ENCODE data around the gene RNF2. TPM values are rescaled to one million over a fixed set of nuclear protein-coding genes. Genes with fewer than 3 reads are reported as not detected.
A peak's percentile ranks its signal among the peaks of the same experiment; 100 is the strongest.

Gene RNF2
- polyA plus RNA-seq, 1 experiment = 49.4 TPM

GRCh38 chr1:185040408-185040735 lies 5.0 kb upstream of the RNF2 start:
- TF ChIP-seq CTCF (IDR thresholded peaks at IDR 0.05; ENCODE audit: low read depth, low read length) = no peak
- DNase-seq (ENCODE audit: low read depth, low spot score) = no peak
- Histone ChIP-seq H3K27me3 (ENCODE audit: control insufficient read depth, insufficient read depth, low read length) (no peaks in the 10 kb centered on the region), H3K27ac (ENCODE audit: low read depth, low read length) (no peak overlapping the region), H3K4me3 (ENCODE audit: low read depth, low read length) (no peak overlapping the region), H3K9me3 (ENCODE audit: control insufficient read depth, insufficient read depth, low read length) (no peaks in the 10 kb centered on the region; the same call in 1 of the 2 replicates)
- POLR2A ChIA-PET = interaction anchor here (0.6 kb wide), 1 partner anchor 173 kb away, joined by 4 read pairs; no protein-coding TSS in a partner anchor
- CTCF ChIA-PET = no interaction called here

- no peak overlapping the region for H3K4me3 ChIP-seq (ENCODE audit: low read depth, low read length)
- ChIA-PET POLR2A (no interaction called here), CTCF (interaction anchor here (0.8 kb wide), 1 partner anchor 128 kb away, joined by 3 read pairs; no protein-coding TSS in a partner anchor)
- no peaks in the 10 kb centered on the region; the same call in 1 of the 2 replicates for H3K9me3 ChIP-seq (ENCODE audit: control insufficient read depth, insufficient read depth, low read length)
- no peak overlapping the region for H3K27ac ChIP-seq (ENCODE audit: low read depth, low read length)
- no peak for TF ChIP-seq CTCF (IDR thresholded peaks at IDR 0.05; ENCODE audit: low read depth, low read length)
- DNase-seq (ENCODE audit: low read depth, low spot score) = no peak
- H3K27me3 ChIP-seq (ENCODE audit: control insufficient read depth, insufficient read depth, low read length) = no peaks in the 10 kb centered on the region
Measured at GRCh38 chr1:185041742-185042141, 3.6 kb upstream of the RNF2 start.

GRCh38 chr1:185042737-185043136 lies 2.6 kb upstream of the RNF2 start:
- CTCF ChIA-PET = no interaction called here
- no peak for TF ChIP-seq CTCF (IDR thresholded peaks at IDR 0.05; ENCODE audit: low read depth, low read length)
- POLR2A ChIA-PET = no interaction called here
- Histone ChIP-seq H3K4me3 (ENCODE audit: low read depth, low read length) (no peak overlapping the region), H3K9me3 (ENCODE audit: control insufficient read depth, insufficient read depth, low read length) (no peaks in the 10 kb centered on the region; the same call in 1 of the 2 replicates), H3K27ac (ENCODE audit: low read depth, low read length) (no peak overlapping the region), H3K27me3 (ENCODE audit: control insufficient read depth, insufficient read depth, low read length) (no peaks in the 10 kb centered on the region)
- DNase-seq (ENCODE audit: low read depth, low spot score) = no peak

- ChIA-PET CTCF (no interaction called here), POLR2A (no interaction called here)
- H3K4me3 ChIP-seq (ENCODE audit: low read depth, low read length) = no peak overlapping the region
- DNase-seq (ENCODE audit: low read depth, low spot score) = no peak
- no peaks in the 10 kb centered on the region for H3K27me3 ChIP-seq (ENCODE audit: control insufficient read depth, insufficient read depth, low read length)
- TF ChIP-seq CTCF (IDR thresholded peaks at IDR 0.05; ENCODE audit: low read depth, low read length) = no peak
- no peak overlapping the region for H3K27ac ChIP-seq (ENCODE audit: low read depth, low read length)
- H3K9me3 ChIP-seq (ENCODE audit: control insufficient read depth, insufficient read depth, low read length) = no peaks in the 10 kb centered on the region; the same call in 1 of the 2 replicates
Measured at GRCh38 chr1:185044387-185044786, 971 bp upstream of the RNF2 start.

- TF ChIP-seq CTCF (IDR thresholded peaks at IDR 0.05; ENCODE audit: low read depth, low read length) = no peak
- ChIA-PET POLR2A (interaction anchor here (0.7 to 1.3 kb wide), 2 partner anchors 65 to 240 kb away, joined by 3 to 8 read pairs; no protein-coding TSS in a partner anchor), CTCF (interaction anchor here (0.5 to 2.3 kb wide), 11 partner anchors 9 to 1000 kb away, joined by 3 to 8 read pairs (median 7); partner anchors contain the start of gene IVNS1ABP)
- no peak for DNase-seq (ENCODE audit: low read depth, low spot score)
- no peaks in the 10 kb centered on the region; the same call in 1 of the 2 replicates for H3K9me3 ChIP-seq (ENCODE audit: control insufficient read depth, insufficient read depth, low read length)
- H3K27me3 ChIP-seq (ENCODE audit: control insufficient read depth, insufficient read depth, low read length) = no peaks in the 10 kb centered on the region
- peak overlapping the region; percentile 82 for H3K4me3 ChIP-seq (ENCODE audit: low read depth, low read length)
- peak overlapping the region; percentile 4 for H3K27ac ChIP-seq (ENCODE audit: low read depth, low read length)
Measured at GRCh38 chr1:185045814-185046492, 595 bp downstream of the RNF2 start.
